NCI-H748 (cell line): Measurements from ENCODE around the gene CABCOCO1.

Experiments used
- DNase-seq: peaks from one replicate; lab custom pipeline; 2025; ENCODE audit not compliant: unreplicated experiment; lab: John Stamatoyannopoulos, UW

CABCOCO1 gene

DNA sequence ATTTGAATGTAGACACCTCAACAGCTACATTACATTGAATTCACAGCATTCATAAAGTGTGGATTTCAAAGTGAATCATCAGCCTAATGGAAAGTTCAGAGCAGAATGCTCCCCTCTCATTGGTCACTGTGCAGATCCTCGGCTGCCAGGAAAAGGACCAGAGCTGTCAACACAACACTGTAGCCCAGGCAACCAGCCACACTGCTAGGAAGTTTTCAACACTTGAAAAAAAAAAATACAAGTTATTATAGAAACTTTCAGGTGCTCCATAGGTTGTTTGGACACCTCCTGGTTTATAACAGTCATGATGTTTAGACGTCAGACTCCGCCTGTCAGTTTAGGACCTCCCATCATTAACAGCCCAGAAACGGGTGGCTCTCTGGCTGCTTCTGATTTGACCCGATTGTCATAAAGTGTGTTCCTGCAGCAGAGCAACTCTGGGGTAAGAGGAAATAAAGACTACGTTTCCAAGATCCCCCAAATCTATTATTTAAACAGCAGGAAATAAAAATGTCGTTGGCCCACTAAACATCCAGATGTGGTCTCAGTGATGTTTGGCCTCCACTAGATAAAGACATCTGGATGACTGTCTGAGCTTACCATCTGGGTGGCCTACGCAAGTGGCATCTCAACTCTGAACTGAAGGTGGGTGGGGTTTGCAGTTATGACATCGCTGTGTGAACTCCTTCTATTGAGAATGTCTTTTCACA, 117.4 kb downstream of the CABCOCO1 start:
- peak; percentile 3 for DNase-seq

DNA sequence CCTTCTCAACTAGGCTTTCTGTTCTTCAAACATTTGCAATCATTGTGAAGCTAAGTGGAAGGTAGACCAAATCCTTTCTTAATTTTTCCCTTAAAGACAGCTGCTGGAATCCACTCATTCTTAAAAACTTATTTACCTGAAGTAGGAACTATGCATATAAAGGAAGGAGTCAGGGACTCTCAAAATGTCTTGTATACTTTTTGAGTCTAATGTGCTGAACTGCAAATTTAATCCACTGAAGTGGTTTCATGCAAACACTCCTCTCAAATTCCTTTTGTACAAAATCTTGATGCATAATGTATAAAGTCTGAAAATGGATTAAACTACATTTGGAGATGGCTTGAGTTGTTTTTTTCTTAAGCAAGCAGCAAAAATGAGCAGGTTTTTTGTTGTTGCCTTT, 118.0 kb downstream of the CABCOCO1 start:
- DNase-seq: no peak

DNA sequence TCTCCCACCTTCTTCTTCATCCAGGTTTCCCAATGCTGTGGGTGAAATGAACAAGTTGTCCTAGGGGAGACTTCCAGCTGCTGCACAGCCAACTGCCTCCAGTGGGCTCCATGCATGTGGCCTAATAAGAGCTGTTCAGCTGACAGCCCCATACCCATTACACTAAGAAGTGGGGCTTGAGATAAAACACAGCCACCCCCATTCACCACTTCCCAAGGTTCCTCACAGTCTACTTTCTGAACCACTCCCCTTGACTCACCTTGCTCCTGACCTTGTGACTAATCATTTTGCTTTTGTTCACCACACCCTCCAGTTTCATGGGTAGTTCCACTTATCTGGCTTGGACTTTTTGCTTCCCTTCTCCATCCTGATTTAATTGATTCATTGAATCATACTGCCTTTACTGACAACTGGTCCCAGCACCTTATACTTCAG, 119.3 kb downstream of the CABCOCO1 start:
- DNase-seq: no peak

DNA sequence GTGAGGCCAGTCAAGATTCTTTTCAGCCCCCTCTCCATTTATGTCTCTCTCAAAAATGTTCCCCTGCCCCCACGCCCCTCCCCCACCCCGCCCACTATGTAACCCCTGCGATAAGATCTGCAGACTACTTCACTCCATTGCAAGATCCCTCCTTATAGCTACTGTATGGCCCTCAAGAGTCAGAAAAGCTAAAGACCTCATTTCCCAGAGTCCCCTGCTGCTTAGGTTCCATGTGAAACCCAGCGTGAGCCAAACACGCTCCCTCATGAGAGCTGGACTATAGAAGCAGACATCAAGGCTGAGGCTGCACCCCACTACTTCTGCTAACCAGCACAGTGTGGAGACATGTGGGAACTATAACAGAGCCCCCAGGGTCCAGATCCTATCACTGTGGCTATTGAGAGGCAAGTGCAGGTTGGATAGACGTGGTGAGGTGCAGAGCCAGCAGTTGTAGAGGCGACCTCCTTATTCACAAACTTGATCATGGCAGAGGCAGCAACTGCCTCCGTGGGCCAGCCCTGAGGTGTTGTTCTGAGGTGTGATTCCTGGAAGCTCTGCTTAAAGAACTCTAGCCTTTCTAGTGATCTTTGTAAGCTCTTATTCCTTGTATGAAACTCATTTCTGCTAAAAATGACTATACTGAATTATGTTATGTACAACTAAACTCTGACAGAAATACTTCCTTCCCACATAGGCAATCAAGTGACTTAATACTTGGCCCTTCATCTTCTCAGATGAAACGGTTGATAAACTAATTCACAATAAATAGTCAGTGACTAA, 121.8 kb downstream of the CABCOCO1 start:
- DNase-seq: no peak

DNA sequence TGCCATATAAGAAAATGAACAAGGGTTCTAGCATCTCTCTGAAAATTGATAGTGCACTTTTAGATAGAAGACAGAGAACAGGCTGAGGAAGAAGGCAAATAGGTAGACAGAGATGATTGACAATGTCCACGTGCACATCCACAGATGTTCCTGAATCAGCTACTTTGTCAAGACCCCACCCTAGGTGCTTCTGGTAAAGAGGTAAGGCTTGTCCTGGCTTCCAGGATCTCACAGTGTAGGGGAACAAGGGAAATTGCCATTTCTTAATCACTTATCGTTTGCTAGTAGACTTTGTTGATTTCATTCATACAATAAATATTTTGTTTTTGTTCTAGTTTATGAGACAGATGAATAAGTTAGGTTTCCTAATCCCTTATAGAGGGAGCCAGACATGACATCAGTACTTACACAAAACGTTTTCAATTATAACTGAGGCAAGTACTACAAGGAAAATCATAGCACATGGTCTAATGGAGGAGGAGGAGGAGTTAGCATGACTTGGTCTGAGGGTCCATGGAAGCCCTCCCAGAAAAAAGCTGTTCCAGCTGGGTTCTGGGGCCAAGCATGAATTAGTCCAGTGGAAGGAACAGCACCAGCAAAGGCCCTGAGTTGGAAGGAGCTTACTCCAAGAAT, 122.9 kb downstream of the CABCOCO1 start:
- DNase-seq: no peak

DNA sequence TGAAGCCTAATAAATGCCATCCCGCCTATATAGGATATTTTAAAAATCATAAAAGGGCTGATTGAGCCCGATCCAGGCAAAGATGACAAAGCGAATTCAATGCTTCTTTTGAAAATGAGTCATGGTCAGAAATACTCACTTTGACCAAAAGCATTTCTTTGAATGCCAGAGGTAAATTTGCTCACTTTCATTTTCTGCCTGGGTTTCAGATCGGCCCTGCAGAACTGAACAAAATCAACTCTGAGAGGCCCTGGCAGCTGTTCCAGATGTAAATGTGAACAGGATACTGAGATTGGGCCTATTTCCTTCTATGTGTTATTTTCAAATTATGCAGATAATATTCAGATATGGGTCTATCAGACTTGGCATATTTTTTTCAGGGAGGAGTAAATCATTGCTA, 124.0 kb downstream of the CABCOCO1 start:
- DNase-seq: no peak

DNA sequence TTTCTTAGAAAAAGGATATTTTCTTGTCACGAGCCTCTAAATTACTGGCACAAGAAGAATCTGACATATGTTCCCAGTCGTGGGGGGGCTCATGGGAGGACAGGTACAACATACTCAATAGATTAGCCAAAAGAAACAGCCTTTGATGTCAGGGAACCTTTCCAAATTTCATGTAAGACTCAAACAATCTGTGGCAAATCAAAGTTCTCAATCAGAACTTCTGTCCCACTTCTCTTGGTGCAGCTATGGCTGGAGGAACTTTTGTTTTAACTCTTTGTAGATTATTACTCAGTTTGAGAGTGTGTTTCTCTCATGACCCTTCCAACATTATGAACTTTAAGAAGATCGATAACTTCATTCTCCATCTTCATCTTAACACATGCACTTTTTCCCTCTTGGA, 124.4 kb downstream of the CABCOCO1 start:
- no peak for DNase-seq

DNA sequence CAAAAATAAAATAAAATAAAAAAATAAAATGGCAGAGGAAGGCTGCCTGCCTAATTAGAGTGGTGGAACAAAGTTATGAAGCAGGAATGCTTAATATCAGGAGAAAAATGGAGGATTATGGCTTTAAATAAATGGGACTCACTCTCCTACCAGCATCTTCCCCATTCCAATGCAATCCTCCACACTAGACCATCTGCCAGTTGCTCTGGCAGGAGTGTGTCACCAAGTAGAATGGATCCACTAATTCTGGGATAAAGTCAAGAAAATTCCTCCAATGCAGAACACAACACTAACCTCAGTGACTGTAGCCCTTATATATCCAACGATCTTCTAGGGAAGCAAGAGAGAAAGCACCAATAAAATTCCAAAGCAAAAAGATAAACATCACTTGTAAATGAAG, 126.3 kb downstream of the CABCOCO1 start:
- no peak for DNase-seq

DNA sequence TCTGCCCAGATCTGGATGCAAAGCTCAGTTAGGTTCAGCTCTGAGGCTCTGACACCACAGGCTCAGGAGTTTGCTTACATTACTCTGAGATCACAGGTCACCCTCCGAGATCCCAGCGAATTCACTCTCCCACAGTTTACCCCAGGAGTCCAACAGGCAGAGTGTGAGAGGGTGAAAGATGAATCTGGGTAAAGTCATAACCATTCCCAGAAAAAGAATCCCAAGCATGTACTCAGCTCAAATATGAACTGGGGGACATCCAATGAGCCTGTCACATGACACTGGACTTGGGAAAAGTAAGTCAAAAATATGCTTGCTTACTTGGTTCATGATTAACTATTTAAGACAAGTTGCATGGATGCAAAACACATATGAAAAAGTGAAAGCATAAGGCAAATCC, 128.5 kb downstream of the CABCOCO1 start:
- DNase-seq: no peak

DNA sequence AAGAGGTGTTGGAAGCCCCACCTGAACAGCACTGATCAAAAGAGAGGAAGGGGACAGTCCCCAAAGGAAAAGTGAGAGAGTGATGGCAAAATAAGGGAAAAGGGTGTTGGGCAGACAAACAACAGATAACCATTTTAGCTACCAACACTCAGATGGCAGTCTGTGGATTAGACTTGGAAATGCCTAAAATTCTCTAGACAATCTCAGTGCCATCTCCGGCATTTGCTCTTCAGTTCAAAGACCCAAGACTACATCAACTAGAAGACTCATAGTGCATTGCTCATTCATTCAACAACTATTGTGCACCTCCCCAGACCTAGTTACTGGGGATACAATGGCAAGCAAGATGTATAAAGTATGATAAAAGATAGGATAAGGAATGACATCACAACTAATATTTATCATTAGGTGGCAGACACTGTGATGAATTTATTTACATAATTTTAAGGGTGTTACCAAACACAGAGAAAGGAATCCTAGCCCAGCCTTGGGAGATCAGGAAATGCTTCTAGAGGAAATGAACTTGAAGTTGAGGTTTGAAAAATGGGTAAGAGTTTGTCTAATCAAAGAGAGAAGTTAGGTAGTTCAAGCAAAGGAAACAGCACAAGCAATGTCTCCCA, 129.5 kb downstream of the CABCOCO1 start:
- no peak for DNase-seq

DNA sequence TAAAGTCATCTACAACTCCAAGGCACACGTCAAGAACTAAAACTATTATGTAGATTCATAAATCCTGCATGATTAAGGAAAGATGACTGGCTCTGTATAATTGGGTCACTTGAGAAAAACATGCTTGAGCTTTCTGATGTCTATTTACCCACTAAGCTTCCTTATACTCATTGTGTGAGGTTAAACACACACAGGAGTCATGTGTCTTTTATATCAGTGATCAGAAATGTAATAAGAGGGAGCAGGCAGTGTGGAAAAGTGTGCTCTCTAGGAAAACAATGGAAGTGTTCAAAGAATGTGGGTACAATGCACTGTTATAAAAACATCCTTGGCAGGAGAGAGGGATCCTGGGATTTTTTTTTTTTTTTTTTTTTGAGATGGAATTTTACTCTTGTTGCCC, 130.2 kb downstream of the CABCOCO1 start:
- peak; percentile 8 for DNase-seq

DNA sequence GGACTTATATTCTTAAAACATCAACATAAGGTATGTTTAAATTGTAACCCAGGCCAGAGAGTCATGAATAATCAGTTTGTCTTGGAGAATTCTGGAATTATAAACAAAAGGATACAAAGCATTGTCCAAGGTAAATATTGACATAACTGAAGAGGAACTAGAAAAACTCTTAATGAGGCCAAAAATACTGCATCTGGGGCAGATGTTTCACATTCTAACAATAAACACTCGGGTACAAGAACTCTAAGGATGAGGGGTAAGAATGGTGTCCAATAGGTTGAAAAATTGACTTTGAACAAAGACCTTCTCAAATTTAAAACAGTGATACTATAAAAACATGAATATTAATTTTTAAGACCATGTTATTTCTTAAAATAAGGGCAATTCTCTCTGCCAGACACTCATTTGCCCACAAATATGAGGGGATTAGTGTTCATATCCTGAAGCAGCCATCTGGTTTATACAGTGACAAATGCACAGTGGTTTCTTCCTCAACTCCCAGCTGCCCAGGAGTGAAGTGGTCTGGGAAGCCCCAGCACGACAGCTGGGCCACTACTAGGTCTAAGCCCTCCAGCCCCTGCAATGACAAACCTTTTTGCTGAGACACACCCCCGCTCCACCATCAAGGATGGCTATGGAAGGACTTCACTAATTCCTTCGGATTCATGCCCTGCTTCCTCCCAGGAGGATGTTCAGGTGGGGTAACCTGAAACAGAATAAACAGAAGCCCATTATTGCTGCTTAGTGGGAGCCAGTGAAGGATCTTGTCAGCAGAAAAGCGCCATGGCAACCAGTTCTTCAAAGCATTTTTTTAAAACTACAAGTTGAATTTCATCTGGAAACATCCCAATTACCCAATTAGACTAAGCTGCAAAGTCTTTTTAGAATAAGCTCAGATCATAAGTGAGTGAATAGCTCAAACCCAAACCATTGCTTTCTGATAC, 131.3 kb downstream of the CABCOCO1 start:
- DNase-seq: peak; percentile 84

DNA sequence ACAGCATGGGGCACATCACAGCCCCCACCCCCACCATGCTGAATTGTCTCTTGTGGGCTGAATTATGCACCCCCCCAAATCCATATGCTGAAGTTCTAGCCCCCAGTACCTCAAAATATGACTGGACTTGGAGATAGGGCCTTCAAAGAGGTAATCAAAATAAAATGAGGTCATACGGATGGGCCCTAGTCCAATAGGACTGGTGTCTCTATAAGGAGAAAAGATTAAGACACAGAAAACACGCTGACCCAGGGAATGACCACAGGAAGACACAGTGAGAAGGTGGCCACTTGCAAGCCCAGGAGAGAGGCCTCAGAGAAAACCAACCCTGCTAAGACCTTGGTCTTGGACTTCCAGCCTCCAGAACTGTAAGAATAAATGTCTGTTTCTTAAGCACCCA, 132.4 kb downstream of the CABCOCO1 start:
- no peak for DNase-seq

DNA sequence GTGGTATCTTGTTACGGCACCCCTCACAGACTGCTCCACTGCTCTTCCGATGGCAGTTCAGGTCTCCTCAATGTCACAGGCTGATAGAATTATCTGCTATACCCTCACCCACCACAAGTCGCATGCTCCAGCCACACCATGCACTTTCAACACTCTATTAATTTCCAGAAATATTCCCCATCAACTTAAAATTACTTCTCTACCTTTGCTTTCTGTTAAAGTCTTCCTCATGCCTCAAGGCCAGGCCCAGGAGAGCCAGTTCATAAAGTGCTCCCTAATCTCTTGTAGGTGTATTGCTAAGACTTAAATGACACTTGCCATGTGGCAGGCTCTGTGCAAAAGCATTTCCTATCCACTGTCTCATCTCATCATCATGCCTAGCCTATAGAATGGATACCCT, 132.8 kb downstream of the CABCOCO1 start:
- no peak for DNase-seq

DNA sequence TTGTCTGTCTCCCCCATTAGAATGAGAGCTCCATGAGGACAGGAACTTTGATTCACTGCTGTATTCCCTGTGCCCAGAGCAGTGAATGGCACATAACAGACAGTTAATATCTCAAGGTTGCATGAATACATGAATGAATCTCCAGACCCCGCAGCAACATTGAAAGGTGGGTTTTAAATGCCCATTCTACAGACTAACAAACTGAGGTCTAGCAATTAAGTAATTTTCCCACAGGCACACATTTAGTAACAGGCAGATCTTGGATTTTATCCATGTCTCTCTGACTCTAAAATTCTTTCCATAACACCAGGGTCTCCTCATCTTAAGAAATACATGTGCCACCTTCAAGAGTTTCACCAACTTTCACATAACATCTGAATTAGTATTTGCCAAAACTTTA, 134.1 kb downstream of the CABCOCO1 start:
- DNase-seq: no peak

DNA sequence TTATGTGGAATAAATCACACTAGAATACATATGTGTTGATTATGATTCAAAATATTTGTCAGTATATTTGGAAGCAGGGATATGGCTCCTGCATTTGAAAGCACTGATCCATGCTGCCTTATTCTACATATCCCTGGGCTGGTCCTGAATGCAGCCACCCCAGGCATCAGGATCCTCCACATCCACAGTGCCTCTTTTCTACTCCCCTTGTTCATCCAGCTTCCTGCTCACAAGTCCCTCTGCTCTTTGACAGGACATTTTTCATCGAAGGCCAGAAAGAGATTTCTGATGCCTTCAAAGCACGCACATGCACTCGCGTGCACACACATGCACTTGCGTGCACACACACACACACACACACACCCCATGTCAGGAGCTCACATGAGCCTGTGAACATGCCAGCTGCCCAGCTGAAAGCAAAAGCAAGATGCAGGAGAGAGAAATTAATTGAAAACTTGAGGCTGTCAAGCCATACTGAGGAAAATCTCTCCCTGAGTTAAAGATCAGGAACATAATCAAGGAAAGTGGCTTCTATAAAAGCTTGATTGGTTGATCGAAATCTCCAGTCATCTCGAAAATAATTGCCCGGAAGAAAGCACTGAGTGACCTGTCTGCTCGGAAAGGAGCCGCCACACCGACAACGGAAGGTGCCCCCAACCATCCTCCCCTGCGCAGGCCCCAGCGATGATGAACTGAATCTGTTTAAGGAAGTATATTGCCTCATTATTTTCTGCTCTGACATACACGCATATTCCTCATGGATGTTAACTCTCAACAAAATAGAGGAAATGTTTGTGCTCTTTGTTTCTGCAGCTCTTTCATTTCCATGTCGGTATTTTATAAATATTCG, 134.8 kb downstream of the CABCOCO1 start:
- DNase-seq: no peak

DNA sequence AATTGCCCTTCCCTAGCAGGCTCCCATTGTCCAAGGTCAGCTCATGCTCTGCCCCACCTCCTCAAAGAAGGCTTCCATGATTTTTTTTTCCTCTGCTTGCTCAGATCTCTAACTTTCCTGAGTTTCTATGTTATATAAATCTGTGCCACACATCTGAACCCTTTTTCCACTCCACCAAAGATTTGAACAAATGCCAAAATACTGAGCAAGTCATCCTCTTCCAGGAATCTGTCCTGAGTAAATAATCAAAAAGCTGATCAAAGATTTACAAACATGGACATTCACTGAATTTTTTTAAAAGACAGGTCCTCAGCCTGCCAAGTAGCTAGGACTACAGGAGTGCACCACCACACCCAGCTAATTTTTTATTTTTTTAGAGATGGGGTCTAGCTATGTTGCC, 136.0 kb downstream of the CABCOCO1 start:
- DNase-seq: no peak

DNA sequence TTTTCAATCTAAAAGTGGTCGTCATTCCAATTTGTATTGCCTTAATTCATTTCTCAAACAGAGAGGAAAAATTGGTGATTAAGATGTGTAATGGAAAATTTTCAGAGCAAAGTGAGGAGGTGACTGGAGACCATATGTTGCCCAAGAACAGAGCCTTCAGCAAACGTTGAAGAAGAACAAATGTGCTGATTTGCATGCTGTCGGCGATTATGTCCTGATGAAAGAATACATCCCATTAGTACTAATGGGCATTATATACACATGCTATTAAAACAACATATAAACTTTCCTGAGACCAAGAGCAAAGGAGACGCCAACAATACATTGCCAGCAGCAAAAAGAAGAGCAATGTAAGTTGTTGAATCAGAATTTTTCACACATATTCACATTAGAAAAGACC, 138.8 kb downstream of the CABCOCO1 start:
- no peak for DNase-seq

DNA sequence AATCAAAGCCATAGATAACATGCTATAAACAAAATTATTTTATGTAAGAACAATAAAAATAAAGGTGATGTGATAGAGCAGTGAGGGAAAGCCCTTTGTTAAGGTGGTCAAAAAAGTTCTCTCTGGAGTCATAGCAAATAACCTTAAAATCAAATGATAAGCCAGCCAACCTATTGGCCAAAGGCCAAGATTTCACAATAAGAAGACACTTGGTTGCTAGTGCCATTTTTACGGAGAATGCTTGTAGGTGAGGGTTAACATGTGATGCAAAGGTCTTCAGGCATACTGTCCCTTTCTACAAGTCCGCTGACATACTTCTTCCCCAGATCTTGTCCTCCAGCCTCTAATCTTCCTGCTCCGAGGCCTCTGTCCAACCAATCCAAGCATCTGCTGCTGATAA, 140.5 kb downstream of the CABCOCO1 start:
- no peak for DNase-seq

DNA sequence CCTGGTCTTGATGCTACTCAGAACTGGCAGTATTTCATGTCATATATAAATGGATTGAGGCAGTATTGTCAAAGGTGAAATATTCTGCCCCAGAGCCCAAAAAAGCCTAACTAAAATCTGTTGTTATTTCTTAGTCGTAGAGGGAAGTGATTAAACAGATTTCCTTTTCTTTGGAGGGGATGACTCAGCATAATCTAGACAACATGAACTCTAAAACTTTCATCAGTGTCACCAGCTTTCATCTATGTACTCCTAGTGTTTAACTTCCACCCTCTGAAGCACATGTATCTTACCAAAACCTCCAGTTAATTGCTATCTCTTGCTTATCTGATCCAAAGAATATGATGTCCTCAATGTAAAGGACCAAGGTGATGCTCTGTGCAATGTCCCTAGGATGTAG, 141.7 kb downstream of the CABCOCO1 start:
- DNase-seq: no peak
